ENCODE data around the gene SIGLEC15.
"Not testable (repeated sequence)": the region's sequence is repeated elsewhere in the genome, so short reads cannot be mapped to it uniquely, and the experiment has no call there.

The SIGLEC15 gene

GRCh38 chr18:45844938-45845337 lies 19.5 kb downstream of the SIGLEC15 start:
- no peak for DNase-seq

GRCh38 chr18:45845410-45845809 lies 19.9 kb downstream of the SIGLEC15 start:
- peak; percentile 13 for DNase-seq

- DNase-seq = no peak
Measured at GRCh38 chr18:45847119-45847518, 21.6 kb downstream of the SIGLEC15 start.

- not testable (repeated sequence) for DNase-seq
Measured at GRCh38 chr18:45848643-45849042, 23.2 kb downstream of the SIGLEC15 start.

GRCh38 chr18:45849529-45849928 lies 24.1 kb downstream of the SIGLEC15 start:
- DNase-seq = no peak

GRCh38 chr18:45850021-45850420 lies 24.5 kb downstream of the SIGLEC15 start:
- DNase-seq = peak; percentile 26

- no peak for DNase-seq
Measured at GRCh38 chr18:45851161-45851925, 25.9 kb downstream of the SIGLEC15 start.

- DNase-seq = no peak
Measured at GRCh38 chr18:45852631-45853030, 27.2 kb downstream of the SIGLEC15 start.

- no peak for DNase-seq
Measured at GRCh38 chr18:45854036-45854586, 28.6 kb downstream of the SIGLEC15 start.

GRCh38 chr18:45856531-45856930 lies 31.1 kb downstream of the SIGLEC15 start:
- peak; percentile 59 for DNase-seq

- no peak for DNase-seq
Measured at GRCh38 chr18:45859334-45859733, 33.9 kb downstream of the SIGLEC15 start.

GRCh38 chr18:45860492-45860891 lies 35.0 kb downstream of the SIGLEC15 start:
- DNase-seq = no peak

- DNase-seq = peak; percentile 33
Measured at GRCh38 chr18:45860971-45861370, 35.5 kb downstream of the SIGLEC15 start.

GRCh38 chr18:45861926-45862325 lies 36.5 kb downstream of the SIGLEC15 start:
- no peak for DNase-seq

GRCh38 chr18:45863469-45863868 lies 38.0 kb downstream of the SIGLEC15 start:
- no peak for DNase-seq

- no peak for DNase-seq
Measured at GRCh38 chr18:45864081-45864480, 38.6 kb downstream of the SIGLEC15 start.

- DNase-seq = no peak
Measured at GRCh38 chr18:45865466-45865865, 40.0 kb downstream of the SIGLEC15 start.

- no peak for DNase-seq
Measured at GRCh38 chr18:45870419-45870818, 44.9 kb downstream of the SIGLEC15 start.

GRCh38 chr18:45871431-45872084 lies 46.1 kb downstream of the SIGLEC15 start:
- no peak for DNase-seq

- no peak for DNase-seq
Measured at GRCh38 chr18:45874491-45875184, 49.2 kb downstream of the SIGLEC15 start.

- DNase-seq = no peak
Measured at GRCh38 chr18:45876161-45876560, 50.7 kb downstream of the SIGLEC15 start.

GRCh38 chr18:45877403-45877802 lies 51.9 kb downstream of the SIGLEC15 start:
- no peak for DNase-seq
